Measurements from ENCODE around the gene POLDIP3.
"Not testable (repeated sequence)": the region's sequence is repeated elsewhere in the genome, so short reads cannot be mapped to it uniquely, and the experiment has no call there.

The POLDIP3 gene

DNA sequence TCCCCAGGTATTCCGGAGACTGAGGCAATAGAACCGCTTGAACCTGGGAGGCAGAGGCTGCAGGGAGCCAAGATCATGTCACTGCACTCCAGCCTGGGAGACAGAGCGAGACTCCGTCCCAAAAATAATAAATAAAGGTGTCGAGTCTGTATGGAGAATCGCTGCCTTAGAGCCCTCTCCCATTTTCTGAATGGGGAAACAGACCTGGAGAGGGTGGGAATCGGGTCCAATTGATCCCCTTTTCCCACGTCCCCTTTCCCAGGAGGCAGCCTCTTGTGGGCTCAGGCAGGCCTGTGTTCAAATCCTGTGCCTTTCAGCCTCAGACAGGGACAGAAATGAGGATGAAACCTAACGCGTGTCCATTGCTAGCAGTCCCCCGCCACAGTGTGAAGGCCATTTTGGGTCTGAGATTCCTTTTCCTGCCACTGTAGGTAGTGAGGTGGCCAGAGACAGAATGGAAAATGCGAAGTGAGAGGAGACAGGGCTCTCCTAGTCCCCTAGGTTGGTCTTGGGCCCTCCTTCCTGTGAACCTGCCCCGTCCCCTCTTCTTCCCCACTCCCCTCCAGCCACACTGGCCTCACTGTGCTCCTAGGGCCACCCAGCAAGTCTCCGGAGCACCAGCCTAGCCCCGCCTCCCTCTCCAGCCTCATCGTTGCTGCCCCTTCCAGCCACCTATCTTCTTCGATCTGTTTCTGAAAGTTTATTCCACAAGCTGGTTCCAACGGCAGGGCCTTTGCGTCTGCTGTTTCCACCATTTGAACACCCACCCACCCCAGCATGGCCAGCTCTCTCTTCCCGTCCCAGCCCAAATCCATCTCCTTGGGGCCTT lies 2.7 kb upstream of the POLDIP3 start:
- no peak for DNase-seq

DNA sequence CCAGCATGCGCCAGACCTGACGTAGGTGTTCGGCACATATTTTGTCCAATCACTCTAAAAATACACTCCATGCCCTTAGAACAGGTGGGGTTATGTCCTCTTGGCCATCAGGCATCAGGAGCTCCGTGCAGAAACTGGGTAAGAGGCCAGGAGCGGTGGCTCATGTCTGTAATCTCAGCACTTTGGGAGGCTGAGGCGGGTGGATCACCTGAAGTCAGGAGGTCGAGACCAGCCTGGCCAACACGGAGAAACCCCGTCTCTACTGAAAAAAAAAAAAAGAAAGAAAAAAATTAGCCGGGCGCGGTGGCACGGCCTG lies 1.1 kb upstream of the POLDIP3 start:
- DNase-seq, result not testable (repeated sequence)

DNA sequence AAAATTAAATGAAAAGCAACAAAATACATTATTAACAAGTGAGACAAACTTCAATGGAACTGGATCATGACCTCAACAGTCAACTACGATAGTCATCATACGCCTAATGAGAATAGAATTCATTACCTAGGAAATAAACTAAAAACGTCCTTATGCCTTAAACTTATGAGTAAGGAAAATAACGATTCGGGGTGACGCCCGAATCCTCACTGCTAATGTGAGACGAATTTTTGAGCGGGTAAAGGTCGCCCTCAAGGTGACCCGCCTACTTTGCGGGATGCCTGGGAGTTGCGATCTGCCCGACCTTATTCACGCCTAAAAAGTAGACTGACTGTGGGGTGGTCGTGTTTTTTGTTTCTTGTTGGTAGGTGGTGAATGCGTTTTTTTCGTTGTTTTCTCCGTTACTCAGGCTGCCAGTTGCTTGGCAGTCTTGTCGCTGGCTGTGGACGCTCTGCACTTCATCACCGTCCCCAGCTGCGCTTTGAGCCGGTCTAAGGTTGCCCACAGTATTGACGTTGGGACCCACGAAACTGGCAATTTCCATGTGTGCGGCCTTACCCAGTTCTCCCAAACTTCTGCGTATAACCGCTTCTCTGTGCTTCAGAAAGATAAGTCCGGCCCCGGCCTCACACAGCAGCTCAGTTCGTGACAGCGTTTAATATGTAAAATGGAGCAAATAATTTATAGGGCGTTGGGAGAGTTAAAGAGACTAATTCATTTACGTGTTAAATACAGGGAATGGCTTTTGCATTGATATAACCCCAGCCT lies 593 bp upstream of the POLDIP3 start:
- peak; percentile 84 to 93 for DNase-seq

DNA sequence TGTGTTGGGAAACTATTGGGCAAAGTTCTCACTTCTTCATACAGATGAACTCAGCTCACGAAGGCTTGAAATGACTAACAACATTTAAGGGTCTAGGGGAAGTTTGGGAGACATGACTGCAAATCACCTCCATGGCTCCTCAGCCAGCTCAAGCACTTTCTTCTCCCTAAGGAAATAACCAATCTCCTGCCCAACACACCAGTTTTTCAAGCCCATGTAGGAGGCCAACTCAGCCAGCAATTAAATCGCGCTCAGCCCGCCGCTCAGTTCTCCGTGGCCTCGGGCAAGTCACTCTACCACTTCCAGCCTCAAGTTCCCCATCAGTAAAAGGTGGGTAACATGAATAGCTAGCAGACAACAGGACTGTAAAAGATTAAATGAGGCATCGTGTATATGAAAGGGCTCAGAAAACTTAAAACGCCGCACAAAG lies 796 bp downstream of the POLDIP3 start:
- no peak for DNase-seq

DNA sequence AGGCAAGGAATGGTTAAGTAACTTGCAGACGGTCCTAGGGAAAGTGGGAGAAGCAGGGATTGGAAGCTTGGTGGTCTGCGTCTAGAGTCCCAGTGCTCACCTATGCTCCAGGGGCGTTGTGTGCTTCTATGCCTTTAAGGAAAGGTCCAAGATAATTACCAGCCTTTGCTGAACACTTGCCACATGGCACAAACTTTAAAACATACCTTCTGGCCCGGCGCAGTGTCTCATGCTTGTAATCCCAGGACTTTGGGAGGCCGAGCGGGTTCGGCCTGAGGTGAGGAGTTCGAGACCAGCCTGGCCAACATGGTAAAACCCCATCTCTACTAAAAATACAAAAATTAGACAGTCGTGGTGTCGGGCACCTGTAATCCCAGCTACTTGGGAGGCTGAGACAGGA lies 2.3 kb downstream of the POLDIP3 start:
- no peak for DNase-seq

DNA sequence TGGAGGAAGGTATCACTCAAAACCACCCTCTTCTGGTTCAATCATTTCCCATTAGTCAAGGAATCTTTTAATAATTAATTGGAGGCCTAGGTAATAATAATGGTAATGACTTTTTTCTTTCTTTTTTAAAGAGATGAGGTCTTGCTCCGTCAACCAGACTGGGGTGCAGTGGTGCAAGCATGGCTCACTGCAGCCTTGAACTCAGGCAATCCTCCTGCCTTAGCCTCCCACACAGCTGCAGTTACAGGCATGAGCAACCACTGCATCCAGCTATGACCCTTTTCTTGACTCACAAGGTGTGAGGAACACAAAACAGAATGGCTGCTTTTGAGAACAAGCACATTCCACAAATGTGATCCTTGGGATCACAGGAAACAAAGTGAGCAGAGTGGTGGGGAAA lies 3.6 kb downstream of the POLDIP3 start:
- no peak for DNase-seq

DNA sequence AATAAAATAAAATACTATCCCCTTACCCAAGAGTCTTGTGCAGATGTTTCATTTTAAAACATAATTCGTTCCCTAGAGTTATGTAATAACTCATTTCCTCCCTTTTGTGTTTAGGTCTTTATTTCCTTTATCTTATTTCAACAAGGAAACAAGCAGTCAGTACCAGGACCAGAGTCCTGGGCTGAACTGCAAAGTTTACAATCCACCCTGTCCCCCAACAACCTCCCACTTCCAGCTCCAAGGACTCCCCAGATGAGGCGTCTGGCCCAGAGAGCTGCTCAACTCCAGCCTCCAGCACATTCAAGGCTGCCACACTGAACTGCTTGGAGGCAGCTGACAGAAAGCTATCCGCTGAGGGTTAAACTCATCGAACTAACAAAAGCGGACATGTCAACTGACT lies 4.5 kb downstream of the POLDIP3 start:
- DNase-seq, result no peak

DNA sequence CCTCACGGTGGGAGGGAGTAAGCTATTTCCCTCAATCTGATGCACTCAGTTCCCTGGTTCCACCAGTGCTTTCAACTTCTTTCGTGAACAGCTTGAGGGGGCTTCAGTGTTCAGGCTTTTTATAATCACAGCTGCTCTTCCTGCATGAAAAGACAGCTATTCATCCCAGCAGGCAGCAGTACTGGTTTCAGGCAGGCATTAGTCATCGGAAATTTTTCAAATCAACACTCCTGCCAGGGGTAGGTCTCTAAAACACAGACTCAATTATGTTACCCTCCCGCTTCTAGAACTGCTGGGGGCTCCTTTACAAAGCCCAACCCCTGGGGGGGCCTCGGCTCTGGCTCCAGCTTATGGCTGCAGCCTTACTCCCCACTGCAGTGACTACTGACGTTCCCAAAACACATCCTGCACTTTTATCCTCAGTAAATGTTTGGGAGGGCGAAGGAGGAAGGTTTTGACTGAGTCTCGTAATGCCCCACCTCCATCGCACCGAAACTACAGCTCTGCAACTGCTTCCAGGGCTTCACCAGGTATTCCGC lies 5.8 kb downstream of the POLDIP3 start:
- peak; percentile 10 to 26 for DNase-seq

DNA sequence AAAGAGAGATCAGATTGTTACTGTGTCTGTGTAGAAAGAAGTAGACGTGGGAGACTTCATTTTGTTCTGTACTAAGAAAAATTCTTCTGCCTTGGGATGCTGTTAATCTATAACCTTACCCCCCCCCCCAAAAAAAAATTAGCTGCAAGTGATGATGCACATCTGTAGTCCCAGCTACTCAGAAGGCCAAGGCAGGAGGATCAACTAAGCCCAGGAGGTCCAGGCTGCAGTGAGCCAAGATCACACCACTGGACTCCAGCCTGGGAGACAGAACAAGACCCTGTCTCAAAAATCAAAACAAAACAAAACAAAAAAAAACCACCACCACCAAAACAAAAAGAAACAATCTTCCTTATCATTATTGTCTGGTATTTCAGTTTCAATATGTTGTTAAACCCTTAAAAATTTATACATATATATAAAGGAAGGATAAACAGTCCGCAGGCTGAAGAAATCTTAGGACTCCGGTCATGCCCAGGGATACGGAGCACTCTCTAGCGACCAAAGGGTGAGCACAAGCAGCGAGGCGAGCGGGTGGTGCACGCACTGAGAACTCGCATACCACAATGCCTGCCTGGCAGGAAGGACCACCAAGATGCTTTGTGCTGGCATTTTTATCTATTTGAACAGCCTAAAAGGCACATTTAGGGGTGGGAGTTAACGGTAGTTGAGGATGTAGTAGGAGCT lies 6.4 kb downstream of the POLDIP3 start:
- no peak for DNase-seq

DNA sequence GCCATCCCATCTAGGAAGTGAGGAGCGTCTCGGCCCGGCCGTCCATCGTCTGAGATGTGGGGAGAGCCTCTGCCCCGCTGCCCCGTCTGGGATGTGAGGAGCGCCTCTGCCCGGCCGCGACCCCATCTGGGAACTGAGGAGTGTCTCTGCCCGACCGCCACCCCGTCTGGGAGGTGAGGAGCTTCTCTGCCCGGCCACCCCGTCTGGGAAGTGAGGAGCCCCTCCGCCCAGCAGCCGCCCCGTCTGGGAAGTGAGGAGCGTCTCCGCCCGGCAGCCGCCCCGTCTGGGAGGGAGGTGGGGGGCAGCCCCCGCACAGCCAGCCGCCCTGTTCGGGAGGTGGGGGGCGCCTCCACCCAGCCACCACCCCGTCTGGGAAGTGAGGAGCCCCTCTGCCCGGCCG lies 7.0 kb downstream of the POLDIP3 start:
- DNase-seq, result not testable (repeated sequence)

DNA sequence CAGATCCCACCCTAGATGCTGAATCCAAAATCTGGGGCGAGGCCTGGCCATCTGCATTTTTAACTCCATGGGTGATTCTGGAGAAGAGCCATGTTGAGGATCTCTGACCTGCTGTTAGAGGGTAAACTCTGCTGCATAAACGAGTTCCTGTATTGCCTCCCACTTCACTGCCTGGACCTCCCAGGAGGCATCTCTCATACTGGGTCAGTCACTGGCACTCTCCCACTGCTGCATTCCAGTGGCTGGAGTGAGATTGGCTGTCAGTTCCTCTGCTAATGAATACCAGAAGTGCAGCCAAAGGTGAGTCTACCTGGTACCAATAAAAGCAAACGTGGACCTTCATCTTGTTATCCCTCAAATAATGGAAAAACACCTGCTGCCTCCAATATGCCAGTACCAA lies 10.3 kb downstream of the POLDIP3 start:
- DNase-seq, result no peak

DNA sequence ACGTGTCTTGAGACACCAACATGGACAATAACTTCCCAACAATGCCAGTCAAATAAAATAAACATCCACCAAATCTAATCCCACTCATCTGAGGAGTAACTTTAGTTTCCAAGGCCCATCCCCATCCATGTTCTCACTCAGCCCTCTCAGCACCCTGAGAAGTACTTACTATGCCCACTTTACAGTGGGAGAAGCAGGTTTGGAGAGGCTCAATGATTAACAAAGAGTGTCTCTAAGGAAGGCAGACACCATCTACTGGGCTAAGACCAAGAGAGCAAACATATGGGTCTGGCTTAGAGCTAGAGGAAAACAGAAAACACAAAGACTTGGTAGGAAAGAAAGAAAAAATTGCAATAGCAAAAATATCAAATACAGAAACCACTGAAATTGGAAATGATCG lies 11.3 kb downstream of the POLDIP3 start:
- DNase-seq, result no peak

DNA sequence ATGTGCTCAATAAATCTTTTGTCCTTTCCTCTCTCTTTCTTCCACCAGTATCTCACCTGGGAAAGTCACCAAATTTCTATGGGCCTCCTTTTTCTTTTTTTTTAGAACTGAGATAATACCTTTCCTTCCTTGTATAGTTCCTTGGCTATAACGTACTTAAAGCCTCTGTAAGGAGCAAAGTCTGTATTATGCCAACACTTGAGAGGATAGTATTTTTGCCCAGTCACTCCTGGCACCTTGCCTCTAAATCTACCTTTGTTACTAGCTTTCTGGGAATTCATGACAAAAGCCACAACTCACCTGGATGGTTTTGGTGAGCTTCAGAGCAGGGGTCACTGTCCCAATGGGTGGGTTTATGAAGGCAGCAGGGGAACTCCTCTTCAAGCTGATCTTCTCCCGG lies 12.2 kb downstream of the POLDIP3 start:
- no peak for DNase-seq

DNA sequence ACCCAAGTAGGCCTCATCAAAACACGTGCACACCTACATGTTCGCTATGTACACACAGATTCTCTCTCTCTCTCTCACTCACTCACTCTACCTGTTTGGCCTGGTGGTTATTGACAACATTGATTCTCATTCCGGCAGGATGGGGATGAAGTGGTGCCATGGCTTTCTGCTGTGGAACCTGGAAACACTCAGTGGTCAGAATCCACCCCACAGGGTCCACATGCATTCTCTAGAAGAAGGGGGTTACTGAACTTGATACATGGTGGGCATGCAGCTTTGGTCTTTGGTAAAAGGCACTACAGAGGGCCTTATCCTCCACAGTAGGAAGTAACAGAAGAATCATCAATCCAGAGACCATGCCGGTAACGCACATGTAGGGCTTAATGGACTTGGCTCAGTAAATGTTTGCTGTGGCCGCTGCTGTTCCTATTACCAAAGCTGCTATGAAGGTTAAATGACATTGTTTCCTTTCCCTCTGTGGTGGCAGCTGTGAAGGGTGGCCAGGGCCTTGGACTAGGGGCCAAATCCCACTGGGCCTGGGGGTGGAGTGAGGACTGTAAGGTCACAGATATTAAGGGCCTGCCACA lies 12.7 kb downstream of the POLDIP3 start:
- no peak for DNase-seq

DNA sequence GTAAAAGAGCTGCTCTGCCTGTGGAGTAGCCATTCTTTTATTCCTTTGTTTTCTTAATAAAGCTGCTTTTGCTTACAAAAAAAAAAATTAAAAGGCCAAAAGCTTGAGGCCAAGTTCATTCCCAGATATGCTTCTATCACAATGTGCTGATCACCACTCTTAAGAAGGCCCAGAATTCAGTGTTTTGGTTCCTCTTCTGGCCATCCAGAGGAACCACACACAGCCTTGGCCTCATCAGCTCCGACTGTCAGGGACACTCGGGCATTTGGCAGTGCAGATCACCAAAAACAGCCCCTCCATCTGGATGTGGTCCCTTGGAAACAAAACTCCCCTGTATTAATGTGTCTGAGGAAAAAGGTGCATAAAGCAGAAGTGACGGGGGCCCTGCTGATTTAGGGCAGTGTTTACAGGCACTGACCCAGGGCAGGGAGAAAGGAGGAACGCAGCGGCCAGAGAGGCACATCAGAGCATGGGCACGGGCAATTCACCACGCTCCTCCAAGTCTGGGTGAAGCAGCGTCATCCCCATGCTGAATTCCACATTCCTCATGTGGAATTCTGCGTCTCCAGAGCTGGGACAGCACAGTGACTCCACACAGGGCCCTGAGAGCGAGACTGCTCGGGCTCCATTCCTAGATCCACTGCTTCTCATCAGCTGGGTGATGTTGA lies 17.7 kb downstream of the POLDIP3 start:
- DNase-seq, result no peak

DNA sequence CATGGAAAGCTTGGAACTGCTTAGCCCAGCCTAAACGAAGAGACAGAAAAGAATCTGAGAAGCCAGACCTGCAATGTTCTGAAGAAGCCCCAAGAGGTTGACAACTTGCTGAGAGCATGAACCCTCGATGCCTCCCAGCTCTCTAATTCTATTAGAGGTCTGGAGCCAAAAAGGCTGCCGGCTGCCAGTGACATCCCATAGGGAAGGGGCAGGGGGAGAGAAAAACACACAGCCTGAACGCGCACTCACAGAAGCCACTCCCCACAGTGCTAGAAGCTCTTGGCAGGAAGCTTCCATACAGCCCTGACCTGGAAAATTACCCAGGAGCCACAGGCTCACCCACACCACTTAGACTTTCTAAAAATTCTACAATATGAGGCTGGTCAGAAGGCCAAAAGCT lies 18.3 kb downstream of the POLDIP3 start:
- DNase-seq, result no peak

DNA sequence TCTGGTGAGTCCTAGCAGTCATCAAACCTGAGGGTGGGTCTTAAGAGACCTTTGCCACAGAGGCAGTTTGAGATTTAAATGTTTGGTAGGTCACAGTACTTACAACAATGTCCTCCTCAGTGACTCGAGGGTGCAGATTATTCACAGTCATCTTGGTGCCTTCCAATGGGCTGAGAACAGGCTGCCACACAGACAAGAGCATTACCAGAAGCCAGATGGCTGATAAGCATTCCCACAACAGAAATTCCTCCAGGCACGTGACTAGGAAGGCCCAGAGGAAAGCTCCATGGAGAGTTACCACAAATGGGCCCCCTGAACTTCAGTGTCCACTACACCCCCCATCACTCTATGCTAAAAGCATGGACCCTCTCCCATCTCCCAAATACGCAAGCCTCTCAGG lies 19.2 kb downstream of the POLDIP3 start:
- DNase-seq, result no peak

DNA sequence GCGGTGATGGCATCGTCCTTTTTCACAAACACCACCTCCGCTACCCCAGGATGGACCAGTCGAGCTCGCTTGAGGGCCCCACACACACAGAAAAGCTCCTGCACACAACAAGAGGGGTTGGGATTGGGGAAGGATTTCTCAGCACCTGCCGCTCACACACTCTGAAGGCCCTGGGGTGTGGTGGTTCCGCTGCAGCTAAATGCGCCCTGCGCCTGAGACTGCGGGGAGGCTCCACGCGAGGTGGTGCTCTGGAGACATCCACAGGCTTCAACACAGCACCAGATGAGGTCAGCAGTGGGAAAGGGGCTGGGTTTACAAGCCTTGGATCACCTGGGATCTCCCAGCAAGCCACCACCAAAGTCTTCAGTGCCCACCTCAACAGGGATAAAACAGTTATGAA lies 22.7 kb downstream of the POLDIP3 start:
- DNase-seq, result no peak

DNA sequence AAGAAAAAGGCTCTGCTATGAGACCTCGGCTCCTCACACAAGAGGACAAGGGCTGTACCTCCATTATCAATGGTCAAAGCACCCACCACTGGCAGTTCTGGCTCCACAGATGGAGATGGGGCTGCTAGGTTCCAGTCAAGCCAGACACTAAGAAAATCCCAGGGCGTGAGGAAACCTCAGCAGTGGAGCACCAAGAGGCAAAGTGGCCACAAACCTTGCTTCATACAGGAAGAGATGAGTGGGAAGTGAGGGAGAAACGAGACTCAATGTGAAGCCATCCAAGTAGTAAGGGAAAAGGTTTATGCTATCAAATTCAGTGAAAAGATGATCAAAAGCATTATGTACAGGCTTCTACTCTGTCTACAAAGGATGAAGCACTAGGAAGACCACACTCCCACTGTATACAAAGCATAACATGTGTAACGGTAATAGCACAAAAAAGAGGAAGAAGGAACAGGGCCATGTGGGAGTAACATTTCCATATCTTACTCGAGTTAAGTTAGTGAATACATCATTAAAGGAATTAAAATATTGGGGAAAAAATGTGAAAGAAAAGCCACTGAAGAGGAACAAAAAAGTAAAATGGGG lies 27.0 kb downstream of the POLDIP3 start:
- no peak for DNase-seq

DNA sequence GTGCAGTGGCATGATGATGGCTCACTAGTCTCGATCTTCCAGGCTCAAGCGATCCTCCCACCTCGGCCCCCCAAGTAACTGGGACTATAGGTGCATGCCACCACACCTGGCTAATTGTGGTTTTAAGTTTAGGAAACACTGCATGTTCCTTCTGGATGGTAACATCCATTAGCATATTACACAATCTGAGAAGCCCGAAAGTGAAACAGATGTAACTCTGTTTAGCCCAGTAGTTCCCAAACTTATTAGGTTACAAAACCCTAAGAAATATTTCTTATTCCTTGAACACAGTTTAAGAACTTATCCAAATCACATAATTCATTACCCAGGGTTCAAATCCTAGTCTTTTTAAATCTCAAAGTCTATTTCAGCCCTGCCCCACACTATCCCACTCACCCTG lies 28.3 kb downstream of the POLDIP3 start:
- no peak for DNase-seq

DNA sequence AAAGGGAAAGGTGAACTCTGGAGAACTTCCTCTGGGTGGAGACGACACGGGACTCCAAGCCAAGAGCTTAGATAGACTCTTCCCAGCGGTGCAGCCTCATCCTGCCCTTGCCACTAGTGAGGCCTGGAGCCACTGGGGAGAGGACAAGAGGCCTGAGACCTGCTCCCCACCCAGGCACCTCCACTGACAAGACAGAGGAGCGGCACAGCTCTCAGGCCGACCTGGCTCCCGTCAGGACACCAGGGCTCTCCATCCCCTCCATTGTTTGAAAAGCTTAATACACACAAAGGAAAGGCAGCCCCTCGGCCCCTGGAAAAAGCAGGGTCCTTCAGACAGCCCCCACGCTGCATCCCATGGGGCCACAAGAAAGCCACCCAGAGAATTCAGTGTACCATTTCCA lies 29.6 kb downstream of the POLDIP3 start:
- no peak for DNase-seq

DNA sequence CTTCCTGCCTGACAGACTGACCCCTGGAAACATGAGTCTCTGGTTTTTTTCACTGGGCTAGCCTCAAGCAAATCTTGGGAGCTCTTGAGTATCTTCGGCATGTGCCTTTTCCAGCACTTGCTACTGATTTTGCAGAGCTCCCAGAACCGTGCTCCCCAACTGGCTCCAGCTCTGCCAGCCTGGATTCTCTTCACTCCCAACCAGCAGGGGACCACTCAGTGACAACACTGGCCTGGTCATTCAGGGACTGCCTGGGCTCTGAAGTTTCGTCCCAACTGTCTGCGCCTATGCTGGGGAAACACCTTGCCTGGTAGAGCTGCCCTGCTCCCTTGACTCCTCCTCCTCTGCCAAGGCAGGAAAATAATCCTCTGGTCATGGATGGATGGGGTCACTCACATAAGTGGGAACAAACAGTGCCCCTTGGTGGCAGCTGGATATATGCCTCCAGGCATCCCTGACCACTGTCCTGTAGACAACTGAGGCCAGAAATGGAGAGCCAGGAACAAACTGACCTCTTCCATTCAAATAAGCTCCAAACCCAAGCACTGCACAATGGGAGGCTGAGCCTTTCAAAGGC lies 30.2 kb downstream of the POLDIP3 start:
- DNase-seq, result no peak

All from NCI-H2081 (cell line).